IMR-90 (cell line): ENCODE measurements around the gene CENPK. TPM values are rescaled to one million over a fixed set of nuclear protein-coding genes. Genes with fewer than 3 reads are reported as not detected.

Experiments
- ATAC-seq: fragments of 200-7000 bp; cut with Tn5 transposase; 2 replicates; pipeline ENCODE4 v1.9.1; 2020; ENCODE audit warnings: low read depth, mild to moderate bottlenecking, moderate library complexity
- BruUV-seq: library from RNA; stranded (reverse); fragments of 400-500 nt; replicated peaks from 2 replicates; lab custom pipeline; 2021; lab: Mats Ljungman, UMichigan
- CTCF ChIA-PET: fragments of 300-600 bp; formaldehyde crosslinking; extraction: SDS; loops from one replicate; lab custom pipeline; 2021; ENCODE audit warnings: antibody characterized with exemption; lab: Yijun Ruan, JAX
- POLR2A ChIA-PET: fragments of 300-600 bp; sonication (Branson Sonifier 250); formaldehyde crosslinking; loops from one replicate; lab custom pipeline; 2022; ENCODE audit warnings: antibody characterized with exemption; ENCODE audit not compliant: unreplicated experiment; lab: Charles Lee
- DNase-seq: peaks from one replicate; pipeline ENCODE4 v3.0.0; 2013
- H2AFZ ChIP-seq: replicated peaks from 2 replicates; pipeline ENCODE3; 2013; ENCODE audit warnings: low read length, mild to moderate bottlenecking; ENCODE audit not compliant: poor library complexity
- H2AK5ac ChIP-seq: 2 replicates; pipeline ENCODE4 v1.6.1; 2013; ENCODE audit warnings: low read depth, low read length, inconsistent platforms
- H2AK9ac ChIP-seq: replicated peaks from 2 replicates; pipeline ENCODE3; 2013; ENCODE audit warnings: mild to moderate bottlenecking, low read depth, low read length, moderate library complexity; ENCODE audit not compliant: poor library complexity
- H2BK120ac ChIP-seq: 2 replicates; pipeline ENCODE4 v1.6.1; 2013; ENCODE audit warnings: low read depth, low read length, inconsistent platforms
- H2BK15ac ChIP-seq: 3 replicates; pipeline ENCODE4 v1.6.1; 2013; ENCODE audit warnings: low read depth, low read length, inconsistent platforms
- H2BK20ac ChIP-seq: 2 replicates; pipeline ENCODE4 v1.6.1; 2013; ENCODE audit warnings: low read depth, mild to moderate bottlenecking, inconsistent platforms, low read length, moderate library complexity
- H2BK5ac ChIP-seq: 2 replicates; pipeline ENCODE4 v1.6.1; 2013; ENCODE audit warnings: mild to moderate bottlenecking, low read depth, low read length, inconsistent platforms; ENCODE audit not compliant: poor library complexity, severe bottlenecking
- H3K14ac ChIP-seq: replicated peaks from 2 replicates; pipeline ENCODE4 v1.6.1; 2013; ENCODE audit warnings: low read depth, low read length, inconsistent platforms
- H3K18ac ChIP-seq: 2 replicates; pipeline ENCODE4 v1.6.1; 2013; ENCODE audit warnings: low read depth, low read length, control low read depth
- H3K23ac ChIP-seq: 2 replicates; pipeline ENCODE4 v1.6.1; 2013; ENCODE audit warnings: low read depth, low read length, inconsistent platforms
- H3K27ac ChIP-seq: 2 replicates; pipeline ENCODE4 v1.5.1; 2013; ENCODE audit warnings: mild to moderate bottlenecking, control low read depth, low read length; ENCODE audit not compliant: insufficient read depth
- H3K27me3 ChIP-seq: 2 replicates; pipeline ENCODE4 v1.6.1; 2013; ENCODE audit warnings: low read length; ENCODE audit not compliant: control insufficient read depth, insufficient read depth
- H3K36me3 ChIP-seq: 2 replicates; pipeline ENCODE4 v1.6.1; 2013; ENCODE audit warnings: low read length, mixed read lengths; ENCODE audit not compliant: control insufficient read depth, insufficient read depth
- H3K4ac ChIP-seq: 2 replicates; pipeline ENCODE4 v1.6.1; 2013; ENCODE audit warnings: low read depth, low read length, inconsistent platforms
- H3K4me1 ChIP-seq: 2 replicates; pipeline ENCODE4 v1.6.1; 2013; ENCODE audit warnings: low read length, mixed read lengths; ENCODE audit not compliant: control insufficient read depth, insufficient read depth
- H3K4me2 ChIP-seq: 2 replicates; pipeline ENCODE4 v1.6.1; 2013; ENCODE audit warnings: low read depth, mild to moderate bottlenecking, control low read depth, low read length, moderate library complexity
- H3K4me3 ChIP-seq: 2 replicates; pipeline ENCODE4 v1.5.1; 2013; ENCODE audit warnings: low read depth, mild to moderate bottlenecking, control low read depth, low read length, moderate library complexity; ENCODE audit not compliant: insufficient read depth
- H3K56ac ChIP-seq: 2 replicates; pipeline ENCODE4 v1.6.1; 2013; ENCODE audit warnings: low read length, inconsistent platforms; ENCODE audit not compliant: insufficient read depth; ENCODE audit errors: extremely low read depth
- H3K79me1 ChIP-seq, 2 experiments: 2 replicates each; pipeline ENCODE4 v1.6.1; 2013; ENCODE audit warnings: low read length in 2 of 2, inconsistent platforms in 1 of 2, low read depth in 1 of 2
- H3K9ac ChIP-seq: 2 replicates; pipeline ENCODE4 v1.6.1; 2013; ENCODE audit warnings: low read depth, low read length, control low read depth
- H3K9me1 ChIP-seq: 2 replicates; pipeline ENCODE4 v1.6.1; 2013; ENCODE audit warnings: low read length, inconsistent platforms; ENCODE audit not compliant: insufficient read depth
- H3K9me3 ChIP-seq: 2 replicates; pipeline ENCODE4 v1.6.1; 2013; ENCODE audit warnings: low read length; ENCODE audit not compliant: control insufficient read depth, insufficient read depth
- H4K20me1 ChIP-seq: 2 replicates; pipeline ENCODE4 v1.6.1; 2013; ENCODE audit warnings: low read length, inconsistent platforms; ENCODE audit not compliant: insufficient read depth
- H4K5ac ChIP-seq: 2 replicates; pipeline ENCODE4 v1.6.1; 2013; ENCODE audit warnings: mild to moderate bottlenecking, low read depth, low read length, control low read depth
- H4K8ac ChIP-seq, 2 experiments: 2 replicates each; pipeline ENCODE4 v1.6.1; 2013; ENCODE audit warnings: low read depth in 2 of 2, low read length in 2 of 2, control low read depth in 1 of 2, inconsistent platforms in 1 of 2
- H4K91ac ChIP-seq: 2 replicates; pipeline ENCODE4 v1.6.1; 2013; ENCODE audit warnings: low read depth, low read length, inconsistent platforms; ENCODE audit not compliant: insufficient read depth
- BHLHE40 ChIP-seq: fragments of 150-350 bp; IDR thresholded peaks from 2 replicates; pipeline ENCODE4 v1.6.1; 2016; ENCODE audit warnings: mild to moderate bottlenecking, low read depth, low read length
- CHD1 ChIP-seq: IDR thresholded peaks from 2 replicates; pipeline ENCODE4 v1.6.1; 2012; ENCODE audit warnings: low read depth, low read length, improper control_type of control experiment
- MAFK ChIP-seq: IDR thresholded peaks from 2 replicates; pipeline ENCODE4 v1.6.1; 2012; ENCODE audit warnings: low read depth, low read length, improper control_type of control experiment
- POLR2A ChIP-seq: IDR thresholded peaks from 2 replicates; pipeline ENCODE4 v1.6.1; 2012; ENCODE audit warnings: mild to moderate bottlenecking, low read depth, low read length
- RAD21 ChIP-seq: IDR thresholded peaks from 2 replicates; pipeline ENCODE4 v1.6.1; 2012; ENCODE audit warnings: low read length, improper control_type of control experiment
- RCOR1 ChIP-seq: IDR thresholded peaks from 2 replicates; pipeline ENCODE4 v1.6.1; 2012; ENCODE audit warnings: mild to moderate bottlenecking, low read length, improper control_type of control experiment; ENCODE audit not compliant: insufficient replicate concordance
- SMC3 ChIP-seq: fragments of 150-350 bp; IDR thresholded peaks from 2 replicates; pipeline ENCODE4 v1.6.1; 2016; ENCODE audit warnings: low read depth, mild to moderate bottlenecking, antibody characterized with exemption, low read length, moderate library complexity
- WGBS, 2 experiments: methylation state at CpG; one replicate each; pipeline versions ENCODE4 v1.1.5 to v1.1.7; 2013; ENCODE audit warnings: missing lambda C conversion rate in 2 of 2; ENCODE audit not compliant: insufficient read length in 1 of 2; ENCODE audit errors: extremely low coverage in 2 of 2; 5-methylcytosine and 5-hydroxymethylcytosine counted together
- dilution Hi-C: fragments of 300-500 bp; cut with HindIII; formaldehyde crosslinking; loops from one replicate; pipeline ENCODE4 v1.14.3; 2018; ENCODE audit warnings: low sequenced_read_pairs; ENCODE audit not compliant: unreplicated experiment
- in situ Hi-C: fragments of 300-500 bp; cut with MboI; formaldehyde crosslinking; loops from 3 replicates; pipeline ENCODE4 v1.14.3; 2019; ENCODE audit warnings: low sequenced_read_pairs, inconsistent platforms, mixed read lengths
- intact Hi-C: fragments of 100-400 bp; cut with micrococcal nuclease; formaldehyde crosslinking; loops from 2 replicates; pipeline ENCODE4 v1.10.0; 2022
- polyA plus RNA-seq, 3 experiments: library from polyadenylated mRNA; depleted of rRNA; stranded (reverse); fragments of >200 nt; gene quantifications; 2 replicates each; pipeline ENCODE4 v1.2.3, GENCODE V29; 2012; ENCODE audit warnings: low replicate concordance in 1 of 3
- total RNA-seq: library from RNA; depleted of rRNA; stranded (reverse); fragments of >200 nt; gene quantifications from 2 replicates; pipeline ENCODE4 v1.2.3, GENCODE V29; 2012
- TF ChIP-seq, protein P1 (sequence below): conservative IDR thresholded peaks from 2 replicates; pipeline ENCODE4 v1.5.1; 2012; ENCODE audit warnings: mild to moderate bottlenecking, low read depth, low read length, improper control_type of control experiment
- TF ChIP-seq, protein P2 (sequence below): fragments of 150-350 bp; IDR thresholded peaks from 2 replicates; pipeline ENCODE4 v1.6.1; 2017; ENCODE audit warnings: mild to moderate bottlenecking, antibody characterized with exemption, low read length, low read depth

The CENPK gene
- total and polyA plus RNA-seq, 2 of the 4 experiments (the other 2 are of a cell fraction): 5.6 to 9.4 TPM

DNA sequence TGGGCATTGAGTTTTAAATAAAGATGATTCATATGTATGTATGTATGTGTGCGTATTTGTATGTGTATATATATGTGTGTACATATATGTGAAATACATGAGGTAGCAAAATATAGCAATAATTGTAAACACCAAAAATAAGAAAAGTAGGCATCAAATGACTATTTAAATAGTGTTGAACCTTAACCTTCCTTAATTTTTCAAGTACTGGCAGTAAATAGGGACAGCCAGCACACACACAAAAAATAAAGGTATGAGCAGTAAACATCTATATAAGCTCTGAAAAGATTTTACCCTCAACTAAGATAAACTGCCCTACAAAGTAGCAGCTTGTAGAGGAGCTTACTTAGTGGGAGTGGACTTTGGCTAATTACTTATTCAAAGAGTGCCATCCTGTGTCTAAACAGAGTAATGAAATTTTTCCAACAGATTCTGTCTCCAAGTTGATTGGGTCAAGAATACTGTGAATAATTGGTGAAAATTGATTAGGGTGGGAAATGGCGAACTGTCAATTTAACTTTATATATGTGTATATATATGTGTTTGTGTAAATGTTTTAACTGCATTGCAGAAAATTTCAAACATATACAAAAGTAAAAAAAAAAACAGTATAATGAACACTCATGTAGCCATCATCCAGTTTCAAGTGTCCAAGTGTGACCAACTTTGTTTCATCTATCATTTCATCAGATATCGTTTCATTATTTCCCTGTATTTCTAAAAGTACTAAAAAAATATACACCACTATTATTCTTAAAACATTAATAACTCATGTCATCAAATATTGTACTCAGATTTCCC lies 79.2 kb downstream of the CENPK start:
- Histone ChIP-seq H3K79me1 (peaks cover 0 to 4% of the 10 kb centered on the region in 2 experiments; a peak in 1 of 4 replicates), H2BK15ac (no peak overlapping the region), H2BK20ac (no peak overlapping the region), H2AK5ac (no peak overlapping the region), H3K4ac (no peak overlapping the region; the same call in 1 of the 2 replicates), H4K20me1 (no peaks in the 10 kb centered on the region), H3K36me3 (no peaks in the 10 kb centered on the region), H3K4me1 (peaks cover 2% of the 10 kb centered on the region; the same call in 1 of the 2 replicates), H3K9me1 (no peaks in the 10 kb centered on the region), H2AFZ (no peak overlapping the region), H3K4me2 (peak overlapping the region; percentile 100), H3K27me3 (no peaks in the 10 kb centered on the region), H3K56ac (peak overlapping the region; percentile 97; the same call in 1 of the 2 replicates), H4K91ac (no peak overlapping the region), H3K4me3 (peak overlapping the region; percentile 88; the same call in 1 of the 2 replicates), H3K9me3 (no peaks in the 10 kb centered on the region), H4K5ac (peak overlapping the region; percentile 48; the same call in 1 of the 2 replicates), H3K27ac (no peak overlapping the region), H2BK5ac (peak overlapping the region; percentile 98), H4K8ac (no peak overlapping the region; a peak in 1 of 4 replicates), H3K18ac (peak overlapping the region; percentile 44; the same call in 1 of the 2 replicates), H3K14ac (no peak overlapping the region), H2BK120ac (peak overlapping the region; percentile 98; the same call in 1 of the 2 replicates), H3K23ac (no peak overlapping the region), H2AK9ac (no peak overlapping the region), H3K9ac (no peak overlapping the region; the same call in 1 of the 2 replicates)
- DNase-seq: peak; percentile 86
- CTCF ChIA-PET: interaction anchor here (0.6 to 2.2 kb wide), 8 partner anchors 18 to 851 kb away, joined by 3 to 10 read pairs (median 3); no protein-coding TSS in a partner anchor
- POLR2A ChIA-PET: interaction anchor here (0.6 to 1.1 kb wide), 2 partner anchors 97 to 673 kb away, joined by 3 to 4 read pairs; no protein-coding TSS in a partner anchor
- BruUV-seq: no TSS peak
- in situ Hi-C loops: loop anchor here (5.0 to 10.0 kb wide), 5 partner anchors 286 to 849 kb away; no protein-coding TSS in a partner anchor
- dilution Hi-C loops: no loop called here
- TF ChIP-seq CHD1 (no peak; the same call in 1 of the 2 replicates), RAD21 (peak; percentile 90), BHLHE40 (no peak), MAFK (no peak), RCOR1 (no peak), SMC3 (peak; percentile 83), POLR2A (0 out of 2 replicates have a peak, but pooled peaks have one; percentile 29)
- TF ChIP-seq, protein P1, sequence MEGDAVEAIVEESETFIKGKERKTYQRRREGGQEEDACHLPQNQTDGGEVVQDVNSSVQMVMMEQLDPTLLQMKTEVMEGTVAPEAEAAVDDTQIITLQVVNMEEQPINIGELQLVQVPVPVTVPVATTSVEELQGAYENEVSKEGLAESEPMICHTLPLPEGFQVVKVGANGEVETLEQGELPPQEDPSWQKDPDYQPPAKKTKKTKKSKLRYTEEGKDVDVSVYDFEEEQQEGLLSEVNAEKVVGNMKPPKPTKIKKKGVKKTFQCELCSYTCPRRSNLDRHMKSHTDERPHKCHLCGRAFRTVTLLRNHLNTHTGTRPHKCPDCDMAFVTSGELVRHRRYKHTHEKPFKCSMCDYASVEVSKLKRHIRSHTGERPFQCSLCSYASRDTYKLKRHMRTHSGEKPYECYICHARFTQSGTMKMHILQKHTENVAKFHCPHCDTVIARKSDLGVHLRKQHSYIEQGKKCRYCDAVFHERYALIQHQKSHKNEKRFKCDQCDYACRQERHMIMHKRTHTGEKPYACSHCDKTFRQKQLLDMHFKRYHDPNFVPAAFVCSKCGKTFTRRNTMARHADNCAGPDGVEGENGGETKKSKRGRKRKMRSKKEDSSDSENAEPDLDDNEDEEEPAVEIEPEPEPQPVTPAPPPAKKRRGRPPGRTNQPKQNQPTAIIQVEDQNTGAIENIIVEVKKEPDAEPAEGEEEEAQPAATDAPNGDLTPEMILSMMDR: peak; percentile 74
- TF ChIP-seq, protein P2, sequence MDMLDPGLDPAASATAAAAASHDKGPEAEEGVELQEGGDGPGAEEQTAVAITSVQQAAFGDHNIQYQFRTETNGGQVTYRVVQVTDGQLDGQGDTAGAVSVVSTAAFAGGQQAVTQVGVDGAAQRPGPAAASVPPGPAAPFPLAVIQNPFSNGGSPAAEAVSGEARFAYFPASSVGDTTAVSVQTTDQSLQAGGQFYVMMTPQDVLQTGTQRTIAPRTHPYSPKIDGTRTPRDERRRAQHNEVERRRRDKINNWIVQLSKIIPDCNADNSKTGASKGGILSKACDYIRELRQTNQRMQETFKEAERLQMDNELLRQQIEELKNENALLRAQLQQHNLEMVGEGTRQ: no peak
- no CpG with 5 or more reads among the region's 3 CpGs for WGBS, 2 experiments
- peak; percentile 52 for ATAC-seq
- intact Hi-C loops: loop anchor here (1.0 to 5.0 kb wide), 6 partner anchors 341 to 849 kb away; no protein-coding TSS in a partner anchor
